ENCODE data around the gene ETV3. TPM values are rescaled to one million over a fixed set of nuclear protein-coding genes. Genes with fewer than 3 reads are reported as not detected.

The ETV3 gene
- total and polyA plus RNA-seq, 8 donors, result 3.8 to 30.8 (median 11.5) TPM

- TF ChIP-seq POLR2A (IDR thresholded peaks at IDR 0.05) (no peak), EP300 (IDR thresholded peaks at IDR 0.05) (no peak), POLR2AphosphoS5 (IDR thresholded peaks at IDR 0.05) (no peak), CTCF (IDR thresholded peaks at IDR 0.05) (no peak)
- H3K4me3 ChIP-seq, result no peak overlapping the region
- H3K9me3 ChIP-seq, result no peaks in the 10 kb centered on the region
- intact Hi-C loops (cut with DNase I; ENCODE audit: low total_unique reads), result no loop called here
- H3K27ac ChIP-seq, result no peak overlapping the region
- DNase-seq, result no peak
- H3K27me3 ChIP-seq, result no peaks in the 10 kb centered on the region
- 71 to 79% (median 78%) methylated on average over 5 of the region's 5 CpGs for WGBS, 5 donors
- no peaks in the 10 kb centered on the region for H3K4me1 ChIP-seq
- H3K36me3 ChIP-seq, result no peaks in the 10 kb centered on the region
Observed at GRCh38 chr1:157084720-157085119, 53.5 kb downstream of the ETV3 start.

DNA sequence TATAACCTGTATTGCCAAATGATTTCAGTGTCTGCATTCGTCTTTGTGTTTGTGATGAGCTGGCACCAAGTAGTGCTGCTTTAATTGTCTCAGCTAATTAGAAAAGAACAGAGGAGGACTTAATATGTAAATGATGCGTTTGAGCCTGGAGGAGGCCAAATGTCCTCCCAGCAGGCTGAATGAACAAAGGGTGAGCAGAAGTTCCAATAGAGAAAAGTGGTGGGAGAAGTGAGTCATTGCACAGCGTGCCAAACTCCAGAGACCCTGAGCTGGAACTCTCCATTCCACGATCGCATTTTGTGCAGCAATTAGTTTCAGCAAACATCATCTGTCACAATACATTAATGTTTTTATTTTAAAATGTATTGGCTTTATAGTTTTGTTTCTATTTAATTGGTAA, 56.5 kb downstream of the ETV3 start:
- no peak for TF ChIP-seq EP300 (IDR thresholded peaks at IDR 0.05)
- TF ChIP-seq CTCF (IDR thresholded peaks at IDR 0.05), result no peak
- no peak for TF ChIP-seq POLR2A (IDR thresholded peaks at IDR 0.05)
- no peak for TF ChIP-seq POLR2AphosphoS5 (IDR thresholded peaks at IDR 0.05)
- no peak overlapping the region for H3K4me3 ChIP-seq
- 73 to 86% (median 79%) methylated on average over 5 of the region's 5 CpGs for WGBS, 5 donors
- DNase-seq, result no peak
- H3K27ac ChIP-seq, result no peak overlapping the region
- intact Hi-C loops (cut with DNase I; ENCODE audit: low total_unique reads), result no loop called here
- H3K9me3 ChIP-seq, result no peaks in the 10 kb centered on the region
- H3K36me3 ChIP-seq, result no peaks in the 10 kb centered on the region
- no peaks in the 10 kb centered on the region for H3K4me1 ChIP-seq
- H3K27me3 ChIP-seq, result no peaks in the 10 kb centered on the region

DNA sequence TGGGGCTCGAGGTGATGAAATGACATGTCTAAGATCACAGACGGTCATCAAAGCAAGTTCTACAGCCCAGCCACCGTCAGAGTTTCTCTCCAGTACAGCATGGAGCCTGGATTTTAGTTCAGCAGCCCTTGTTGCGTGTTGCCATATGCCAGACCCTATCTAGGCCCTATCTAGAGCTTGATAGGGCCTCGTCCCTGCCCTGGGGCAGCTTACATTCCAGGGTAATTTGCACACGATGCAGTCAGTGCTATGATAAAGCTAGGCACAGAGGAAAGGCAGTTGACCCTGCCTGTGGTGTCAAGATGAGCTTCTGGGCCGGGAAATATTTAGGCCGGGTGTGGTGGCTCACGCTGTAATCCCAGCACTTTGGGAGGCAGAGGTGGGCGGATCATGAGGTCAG, 57.5 kb downstream of the ETV3 start:
- Histone ChIP-seq H3K9me3 (no peaks in the 10 kb centered on the region), H3K4me3 (no peak overlapping the region), H3K36me3 (no peaks in the 10 kb centered on the region), H3K27ac (no peak overlapping the region), H3K4me1 (no peaks in the 10 kb centered on the region), H3K27me3 (peaks cover 0 to 4% (median 0%) of the 10 kb centered on the region in 3 donors)
- intact Hi-C loops (cut with DNase I; ENCODE audit: low total_unique reads), result no loop called here
- WGBS, 5 donors, result 83 to 89% (median 86%) methylated on average over 10 of the region's 10 CpGs
- TF ChIP-seq POLR2A (IDR thresholded peaks at IDR 0.05) (no peak), CTCF (IDR thresholded peaks at IDR 0.05) (no peak), POLR2AphosphoS5 (IDR thresholded peaks at IDR 0.05) (no peak), EP300 (IDR thresholded peaks at IDR 0.05) (no peak)
- no peak for DNase-seq

GRCh38 chr1:157077394-157077793, 60.8 kb downstream of the ETV3 start:
- no peak for DNase-seq
- Histone ChIP-seq H3K4me1 (peaks cover 4 to 10% (median 8%) of the 10 kb centered on the region in 4 donors), H3K9me3 (no peaks in the 10 kb centered on the region), H3K27ac (no peak overlapping the region), H3K27me3 (peaks cover 0 to 15% (median 0%) of the 10 kb centered on the region in 3 donors), H3K4me3 (no peak overlapping the region), H3K36me3 (no peaks in the 10 kb centered on the region)
- WGBS, 5 donors, result 95 to 97% (median 96%) methylated on average over 1 of the region's 1 CpG
- intact Hi-C loops (cut with DNase I; ENCODE audit: low total_unique reads), result loop anchor here (10.0 kb wide), 1 partner anchor 153 kb away; the partner anchor contains the start of gene LRRC71
- TF ChIP-seq POLR2A (IDR thresholded peaks at IDR 0.05) (no peak), POLR2AphosphoS5 (IDR thresholded peaks at IDR 0.05) (no peak), EP300 (IDR thresholded peaks at IDR 0.05) (no peak), CTCF (IDR thresholded peaks at IDR 0.05) (no peak)

All from stomach (tissue), 9 donors.